ENCODE measurements around the gene MKRN2. TPM values are rescaled to one million over a fixed set of nuclear protein-coding genes. Genes with fewer than 3 reads are reported as not detected.

MKRN2 gene
- total RNA-seq, 2 donors from 2014 or later, result 17.2 to 21.6 TPM

DNA sequence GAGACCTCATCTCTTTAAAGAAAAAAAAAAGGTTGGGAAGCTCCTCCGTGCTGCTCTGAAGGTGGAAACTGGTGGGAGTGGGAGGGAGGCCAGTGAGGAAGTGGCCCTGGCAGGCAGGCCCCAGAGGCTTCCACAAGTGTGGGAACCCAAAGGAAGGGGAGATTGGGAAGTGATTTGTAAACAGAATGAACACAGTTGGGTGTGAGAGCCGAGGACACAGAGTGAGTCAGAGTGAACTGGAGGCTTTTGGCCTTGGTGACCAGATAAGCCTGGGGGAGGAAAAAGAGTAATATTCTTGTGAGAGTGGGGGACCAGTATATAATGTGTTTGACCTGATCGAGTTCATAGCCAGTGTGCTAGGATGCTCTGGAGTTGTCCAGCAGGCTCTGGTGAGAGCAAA, 23.0 kb downstream of the MKRN2 start:
- ATAC-seq, result no peak
- intact Hi-C loops (cut with DNase I, micrococcal nuclease), result no loop called here
- DNase-seq, result no peak

DNA sequence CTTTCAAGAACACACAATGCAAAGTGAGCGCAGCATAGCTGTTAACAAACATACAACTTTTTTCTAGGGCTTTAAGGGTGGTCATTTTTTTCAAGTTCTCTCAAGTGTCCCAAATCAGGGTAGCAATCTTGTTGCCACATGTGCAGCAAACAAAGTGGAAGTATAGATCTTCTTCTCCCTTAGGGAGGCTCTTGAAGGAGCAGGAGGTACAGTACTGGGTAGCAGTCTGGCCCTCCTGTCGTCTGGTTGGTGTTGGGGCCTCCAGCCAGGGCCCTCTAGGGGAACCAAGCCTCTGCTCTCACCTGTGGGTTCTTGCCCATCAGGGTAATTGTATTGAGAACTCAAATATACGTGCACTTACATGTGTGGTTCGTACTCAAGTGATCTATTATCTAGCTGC, 25.8 kb downstream of the MKRN2 start:
- ATAC-seq (no peak), DNase-seq (no peak)
- intact Hi-C loops (cut with DNase I, micrococcal nuclease), result no loop called here

DNA sequence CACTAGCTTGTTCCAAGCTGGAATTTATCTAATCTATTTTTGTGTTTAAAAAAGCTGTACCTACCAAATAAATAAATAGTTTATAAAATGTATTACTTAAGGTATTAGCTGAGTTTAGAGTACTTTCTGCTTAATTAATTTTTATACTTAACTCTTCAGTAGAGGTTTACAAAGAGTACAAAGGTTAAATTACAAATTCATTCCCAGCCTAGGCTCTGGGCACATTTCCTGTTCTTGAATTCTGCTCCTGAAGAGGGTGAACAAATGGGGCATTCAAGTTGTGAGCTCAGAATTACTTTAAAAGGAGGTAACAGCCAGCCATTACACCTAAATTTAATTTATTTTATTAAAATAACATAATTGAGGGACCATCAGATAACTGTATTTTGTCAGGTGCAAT, 26.4 kb downstream of the MKRN2 start:
- intact Hi-C loops (cut with DNase I, micrococcal nuclease), result no loop called here

DNA sequence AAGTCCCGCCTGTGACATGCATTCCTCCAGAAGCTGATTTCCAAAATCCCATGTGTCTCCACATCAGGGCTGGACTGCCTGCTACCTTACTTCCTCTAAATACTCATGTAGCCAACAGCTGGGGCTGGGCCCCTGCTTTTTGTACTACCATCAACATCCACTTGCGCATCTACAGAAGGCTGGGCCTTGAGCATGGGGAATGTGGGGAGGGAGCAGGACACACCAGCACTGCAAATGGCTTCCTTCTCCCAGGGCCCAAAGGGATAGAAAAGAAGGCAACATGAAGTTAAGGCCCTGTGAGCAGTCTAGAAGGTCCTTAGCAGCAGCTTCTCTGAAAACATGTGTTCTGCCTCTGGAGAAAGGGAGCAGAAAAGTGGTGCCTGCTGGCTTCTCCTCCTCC, 27.2 kb downstream of the MKRN2 start:
- DNase-seq (no peak), ATAC-seq (peak; percentile 6)
- intact Hi-C loops (cut with DNase I, micrococcal nuclease), result no loop called here

More for the DNA sequence above, 26.4 kb downstream of the MKRN2 start:
- DNase-seq (no peak), ATAC-seq (no peak)

DNA sequence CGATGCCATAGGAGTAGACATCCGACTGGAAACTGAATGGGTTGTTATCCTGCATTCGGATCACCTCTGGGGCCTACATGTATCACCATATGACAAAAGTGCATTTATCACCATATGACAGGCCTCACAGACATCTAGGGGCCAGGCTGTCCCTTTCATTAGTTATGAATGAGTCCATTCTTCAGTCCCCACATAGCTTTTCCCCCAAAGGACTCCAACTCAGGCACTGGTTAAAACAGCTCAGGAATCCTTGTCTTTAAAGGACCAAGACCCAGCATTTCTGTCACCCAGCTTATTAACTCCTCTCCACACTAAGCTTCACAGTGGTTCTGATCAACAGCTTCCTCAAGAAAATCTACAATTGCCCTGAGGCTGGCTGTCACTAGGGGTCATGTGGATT, 28.3 kb downstream of the MKRN2 start:
- intact Hi-C loops (cut with DNase I, micrococcal nuclease), result no loop called here
- no peak for DNase-seq
- ATAC-seq, result no peak

DNA sequence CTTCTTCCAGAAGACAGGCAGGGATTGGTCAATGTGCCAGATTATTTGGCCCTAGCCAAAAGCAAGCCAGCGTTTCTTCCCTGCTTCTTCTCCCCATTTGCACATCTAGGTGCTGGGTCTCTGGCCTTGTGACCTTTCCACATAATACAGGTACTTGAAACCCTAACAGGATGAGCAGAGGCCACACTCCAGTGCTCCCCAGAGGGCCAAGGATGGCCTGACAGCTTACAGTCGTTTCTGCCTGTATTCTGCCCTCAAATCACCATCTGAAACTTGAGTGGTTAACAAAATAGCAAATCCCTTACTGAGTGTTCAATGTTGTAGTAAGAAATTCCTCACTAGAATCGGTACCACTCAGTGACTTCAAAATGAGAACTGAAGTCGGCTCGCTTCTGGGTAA, 29.1 kb downstream of the MKRN2 start:
- DNase-seq (no peak), ATAC-seq (no peak)
- intact Hi-C loops (cut with DNase I, micrococcal nuclease), result no loop called here

DNA sequence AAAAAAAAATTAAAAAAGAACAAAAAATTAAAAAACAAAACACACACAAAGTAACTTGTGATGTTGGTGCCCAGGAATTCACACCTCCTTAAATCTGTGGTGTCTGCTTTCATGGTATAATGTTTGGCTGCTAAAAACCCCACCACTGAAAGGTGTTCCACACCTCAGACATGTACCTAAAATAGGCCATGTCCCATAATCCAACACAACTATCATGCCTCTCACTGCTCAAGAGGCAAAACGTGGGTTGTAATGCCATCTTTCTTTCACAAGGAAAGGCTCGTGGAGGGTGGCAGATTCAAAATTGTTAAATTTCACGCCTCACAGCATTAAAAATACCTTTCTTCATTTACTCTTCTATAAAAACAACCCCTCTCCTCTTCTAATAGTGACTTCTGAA, 29.5 kb downstream of the MKRN2 start:
- no peak for ATAC-seq
- no peak for DNase-seq
- intact Hi-C loops (cut with DNase I, micrococcal nuclease), result no loop called here

DNA sequence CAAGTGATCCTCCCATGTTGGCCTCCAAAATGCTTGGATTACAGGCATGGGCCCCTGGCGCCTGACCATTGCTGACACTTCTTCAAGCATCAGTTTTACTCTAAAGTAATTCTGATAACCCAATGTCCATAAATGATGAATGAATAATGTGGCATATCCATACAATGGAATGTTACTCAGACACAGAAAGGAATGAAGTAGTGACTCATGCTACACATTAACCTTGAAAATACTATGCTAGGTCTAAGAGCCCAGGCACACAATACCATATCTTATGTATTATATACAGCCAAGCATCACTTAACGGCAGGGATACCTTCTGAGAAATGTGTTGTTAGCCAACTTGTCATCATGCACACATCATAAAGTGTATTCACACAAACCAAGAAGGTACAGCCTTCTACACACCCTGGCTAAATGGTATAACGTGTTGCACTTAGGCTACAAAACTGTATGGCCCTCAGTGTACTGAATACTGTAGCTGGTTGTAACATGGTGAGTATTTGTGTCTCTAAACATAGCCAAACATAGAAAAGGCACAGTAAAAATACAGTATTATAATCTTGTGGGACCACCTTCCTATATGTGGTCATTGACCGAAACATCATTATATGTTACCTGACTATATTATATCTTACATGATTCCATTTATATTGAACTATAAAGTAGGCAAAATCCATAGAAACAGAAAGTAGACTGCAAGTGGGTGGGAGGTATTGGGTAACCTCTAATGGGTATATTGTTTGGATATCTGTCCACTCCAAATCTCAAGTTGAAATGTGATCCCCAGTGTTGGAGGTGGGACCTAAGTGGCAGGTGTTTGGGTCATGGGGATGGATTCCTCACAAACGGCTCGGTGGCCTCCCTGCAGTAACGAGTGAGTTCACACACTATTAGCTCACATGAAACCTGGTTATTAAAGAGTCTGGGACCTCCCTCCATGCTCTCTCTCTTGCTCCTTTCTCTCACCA, 31.4 kb downstream of the MKRN2 start:
- intact Hi-C loops (cut with DNase I, micrococcal nuclease), result no loop called here
- DNase-seq, result no peak
- ATAC-seq, result no peak

DNA sequence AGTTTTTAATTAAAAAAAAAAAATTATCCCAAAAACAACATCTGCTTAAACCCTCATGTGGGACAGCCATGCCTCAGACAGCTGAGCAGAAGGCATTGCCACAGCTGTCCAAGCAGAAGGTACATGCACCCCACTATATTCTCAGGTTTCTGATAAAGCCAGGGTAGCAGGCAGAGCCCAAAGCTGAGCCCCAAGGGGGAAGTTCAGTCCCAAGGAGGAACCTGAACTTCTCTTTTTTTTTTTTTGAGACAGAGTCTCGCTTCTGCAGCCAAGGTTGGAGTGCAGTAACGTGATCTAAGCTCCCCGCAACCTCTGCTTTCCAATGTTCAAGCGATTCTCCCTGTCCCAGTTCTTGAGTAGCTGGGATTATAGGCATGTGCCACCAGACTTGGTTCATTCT, 33.2 kb downstream of the MKRN2 start:
- ATAC-seq (no peak), DNase-seq (no peak)
- intact Hi-C loops (cut with DNase I, micrococcal nuclease), result no loop called here

DNA sequence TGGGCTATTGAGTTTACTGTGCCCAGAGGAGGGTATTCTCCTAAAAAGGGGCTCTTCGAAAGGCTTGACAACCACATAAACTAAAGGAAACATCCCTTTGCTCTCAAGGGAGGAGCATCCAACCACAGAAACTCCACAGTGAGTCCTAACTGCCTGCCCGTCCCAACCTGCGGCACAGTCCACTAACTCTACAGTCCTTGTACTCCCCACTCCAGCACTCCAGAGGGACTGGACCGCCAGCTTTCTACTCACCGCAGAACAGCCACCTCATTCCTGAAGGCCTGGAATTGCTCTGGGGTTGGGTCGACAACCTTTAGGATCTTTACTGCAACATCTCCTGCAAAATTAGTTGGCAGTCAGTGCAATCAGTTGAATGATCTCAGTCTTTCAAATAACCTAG, 34.6 kb downstream of the MKRN2 start:
- ATAC-seq (no peak), DNase-seq (no peak)
- intact Hi-C loops (cut with DNase I, micrococcal nuclease), result no loop called here

DNA sequence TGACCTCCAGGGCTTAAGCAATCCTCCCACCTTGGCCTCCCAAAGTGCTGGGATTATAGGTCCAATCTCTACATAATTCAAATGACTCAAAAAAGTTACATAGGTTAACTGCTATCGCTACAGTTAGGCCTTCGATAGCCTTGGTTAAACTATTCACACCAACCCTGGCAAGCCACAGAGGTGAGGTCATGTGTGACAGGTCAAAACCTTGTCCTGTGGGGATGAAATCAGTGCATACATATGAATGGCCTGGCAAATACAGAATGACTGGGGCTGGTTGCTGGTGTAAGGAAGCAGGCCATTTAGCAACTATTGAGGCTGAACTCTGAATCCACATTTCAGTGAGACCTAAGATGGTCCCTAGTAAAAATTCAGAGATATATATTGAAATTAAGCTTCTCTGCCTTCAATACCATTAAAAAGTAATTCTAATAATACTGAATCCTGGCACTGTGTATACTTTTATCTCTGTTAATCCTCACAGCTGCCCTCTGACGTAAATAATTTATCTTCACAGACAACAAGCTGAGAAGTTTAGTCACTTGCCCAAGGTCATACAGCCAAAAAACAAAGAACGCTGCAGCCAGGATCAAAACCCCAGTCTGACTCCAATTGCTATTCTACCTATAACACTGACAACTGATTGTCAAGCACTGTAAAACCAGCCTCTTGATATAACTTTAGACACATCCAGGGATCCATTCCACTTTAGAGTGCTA, 35.3 kb downstream of the MKRN2 start:
- ATAC-seq, result no peak
- intact Hi-C loops (cut with DNase I, micrococcal nuclease), result no loop called here
- no peak for DNase-seq

DNA sequence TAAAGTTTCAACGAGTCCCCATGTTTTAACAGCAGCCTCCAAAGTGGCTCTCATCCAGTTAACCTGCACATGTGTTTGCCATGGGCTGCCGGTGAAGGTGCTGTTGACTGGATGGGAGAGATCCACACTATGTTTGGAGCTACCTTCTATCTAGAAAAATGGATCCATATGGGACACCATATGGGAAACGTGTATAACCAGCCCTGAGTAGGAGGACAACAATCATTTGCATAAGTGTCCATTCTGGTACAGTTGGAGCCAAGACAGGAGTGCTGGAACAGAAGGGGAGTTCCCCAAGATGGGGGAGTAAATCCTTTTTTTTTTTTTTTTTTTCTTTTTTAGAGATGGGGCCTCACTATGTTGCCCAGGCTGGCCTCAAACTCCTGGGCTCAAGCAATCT, 36.6 kb downstream of the MKRN2 start:
- intact Hi-C loops (cut with DNase I, micrococcal nuclease), result no loop called here
- DNase-seq, result no peak
- ATAC-seq, result no peak

DNA sequence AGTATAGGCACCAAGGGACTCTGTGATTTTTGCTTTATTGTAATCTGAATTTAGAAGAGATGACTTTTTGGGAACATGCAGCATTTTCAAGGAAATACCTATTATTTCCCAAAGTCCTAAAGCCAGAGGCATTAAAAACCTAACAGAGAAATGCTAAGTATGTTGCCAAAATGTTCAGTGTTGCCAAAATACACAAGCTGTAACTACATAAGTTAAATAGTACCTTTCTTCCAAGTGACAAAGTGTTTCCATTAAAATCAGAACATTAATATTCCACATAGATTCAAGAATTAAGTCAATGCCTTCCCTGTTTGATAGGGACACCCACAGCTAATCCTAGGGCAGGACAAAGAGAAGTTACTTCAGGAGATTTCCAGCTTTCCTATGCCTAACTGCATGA, 42.0 kb downstream of the MKRN2 start:
- intact Hi-C loops (cut with DNase I, micrococcal nuclease), result no loop called here
- DNase-seq (no peak), ATAC-seq (no peak)

DNA sequence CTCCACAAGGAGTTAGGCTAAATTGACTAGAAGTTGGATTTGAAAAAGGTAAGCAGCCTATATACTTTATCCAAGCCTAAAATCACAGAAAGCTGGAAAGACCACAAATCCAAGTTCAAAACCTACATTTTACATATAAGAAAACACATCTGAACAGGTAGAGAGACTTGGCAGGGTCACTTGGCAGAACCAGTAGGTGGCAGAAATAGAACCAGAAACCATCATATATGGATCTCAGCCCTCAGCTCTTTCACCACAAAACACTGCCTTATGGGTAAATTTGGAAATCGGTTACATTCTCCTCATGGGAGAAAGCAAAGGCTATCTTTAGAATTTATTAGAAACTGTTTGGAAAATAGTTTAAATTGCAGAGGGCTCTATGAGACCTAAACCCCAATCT, 44.2 kb downstream of the MKRN2 start:
- intact Hi-C loops (cut with DNase I, micrococcal nuclease), result no loop called here
- ATAC-seq, result no peak
- no peak for DNase-seq

DNA sequence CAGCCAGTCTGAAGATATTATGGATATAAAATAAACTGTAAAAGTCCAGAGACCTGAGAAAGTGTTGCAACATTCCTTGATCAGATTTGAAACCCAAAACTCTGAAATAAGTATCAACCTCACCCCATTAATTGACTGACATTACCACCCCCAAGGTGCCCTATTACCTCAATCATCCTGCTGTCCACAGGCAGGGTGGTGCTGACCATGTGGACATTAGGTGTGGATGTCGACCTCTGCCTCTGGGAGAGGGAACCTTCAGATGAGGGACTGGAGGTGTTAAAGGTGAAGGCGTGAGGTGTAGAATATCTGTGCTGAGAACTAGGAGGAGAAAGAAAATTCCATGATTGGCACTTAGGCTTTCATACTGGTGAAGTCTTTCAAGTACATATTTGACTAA, 47.1 kb downstream of the MKRN2 start:
- no peak for ATAC-seq

DNA sequence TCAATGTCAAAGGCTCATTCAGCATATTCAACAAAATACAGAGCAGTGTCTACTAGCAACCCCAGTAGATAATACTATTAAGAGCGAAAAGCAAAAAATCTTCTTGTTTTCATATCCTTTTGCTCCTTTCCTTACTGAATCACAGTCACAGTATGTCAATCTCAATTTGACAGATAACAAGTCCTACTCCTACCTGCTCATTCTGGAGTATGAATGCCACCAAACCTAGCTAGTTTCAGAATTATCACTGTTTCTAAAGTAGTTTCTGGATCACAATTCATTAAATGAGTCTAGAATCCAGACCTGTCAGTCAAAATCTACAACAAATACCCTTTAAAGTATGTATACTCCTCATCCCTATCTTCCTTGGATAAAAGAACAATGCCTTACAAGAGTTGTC, 51.5 kb downstream of the MKRN2 start:
- ATAC-seq (no peak), DNase-seq (no peak)
- intact Hi-C loops (cut with DNase I, micrococcal nuclease), result no loop called here

More for the DNA sequence above, 47.1 kb downstream of the MKRN2 start:
- intact Hi-C loops (cut with DNase I, micrococcal nuclease), result no loop called here
- DNase-seq, result no peak

DNA sequence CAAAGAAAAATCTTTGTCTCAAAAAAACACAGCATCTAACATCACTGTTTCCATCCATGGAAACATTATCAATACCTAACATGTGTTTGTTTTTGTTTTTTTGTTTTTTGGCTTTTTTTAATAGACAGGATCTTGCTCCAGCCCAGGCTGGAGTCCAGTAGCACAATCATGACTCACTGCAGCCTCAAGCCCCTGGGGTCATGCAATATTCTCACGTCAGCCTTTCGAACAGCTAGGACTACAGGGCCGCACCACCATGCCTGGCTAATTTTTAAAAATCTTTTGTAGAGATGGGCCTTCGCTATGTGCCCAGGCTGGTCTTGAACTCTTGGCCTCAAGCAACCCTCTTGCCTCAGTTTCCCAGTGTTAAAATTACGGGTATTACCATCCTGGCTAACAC, 54.2 kb downstream of the MKRN2 start:
- intact Hi-C loops (cut with DNase I, micrococcal nuclease), result no loop called here
- DNase-seq (no peak), ATAC-seq (no peak)

DNA sequence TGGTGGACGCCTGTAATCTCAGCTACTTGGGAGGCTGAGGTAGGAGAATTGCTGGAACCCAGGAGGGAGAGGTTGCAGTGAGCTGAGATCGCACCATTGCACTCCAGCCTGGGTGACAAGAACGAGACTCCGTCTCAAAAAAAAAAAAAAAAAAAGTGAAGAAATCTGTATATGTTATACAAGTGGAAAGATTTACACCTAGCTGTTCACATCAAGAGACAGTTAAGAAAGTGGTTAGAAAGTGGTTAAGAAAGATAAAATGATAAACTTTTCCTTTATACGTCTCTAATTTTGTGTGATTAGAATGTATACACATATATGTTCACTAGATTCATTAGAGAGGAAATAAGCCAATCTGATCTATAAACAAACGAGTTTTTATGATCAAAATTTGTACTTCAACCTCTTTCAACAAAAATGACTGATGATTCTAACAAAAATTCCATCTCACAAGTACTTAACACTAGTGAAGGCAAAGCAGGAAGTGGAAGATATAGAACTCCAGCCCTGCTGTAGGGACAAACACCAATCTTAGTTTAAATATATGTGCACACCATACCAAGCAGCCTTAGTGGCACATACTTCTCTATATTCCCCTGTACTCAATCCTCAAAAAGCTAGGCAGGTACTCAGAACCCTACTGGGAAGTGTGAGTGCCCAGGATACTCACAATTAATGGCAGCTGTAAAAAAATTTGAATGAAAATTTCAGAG, 55.8 kb downstream of the MKRN2 start:
- ATAC-seq, result no peak
- DNase-seq, result no peak
- intact Hi-C loops (cut with DNase I, micrococcal nuclease), result no loop called here

DNA sequence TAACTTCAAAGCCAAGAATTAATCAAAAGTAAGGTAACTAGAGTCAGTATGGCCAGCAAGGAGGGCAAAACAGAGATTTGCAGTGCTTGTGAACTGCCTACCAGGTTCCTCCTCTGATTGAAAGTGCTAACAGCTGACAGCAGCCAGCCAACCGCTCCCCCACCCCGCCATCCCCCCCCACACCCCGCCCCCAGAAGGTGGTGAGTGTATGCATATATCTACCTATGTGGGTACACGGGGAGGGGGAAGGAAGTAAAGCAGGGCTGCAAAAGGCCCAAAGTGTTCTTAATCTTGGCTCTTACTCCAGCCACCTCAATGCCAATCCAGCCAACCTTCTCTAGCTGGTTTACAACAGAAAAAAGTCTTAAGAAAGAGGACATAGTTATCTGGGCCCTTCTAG, 56.4 kb downstream of the MKRN2 start:
- DNase-seq, result no peak
- intact Hi-C loops (cut with DNase I, micrococcal nuclease), result no loop called here
- no peak for ATAC-seq

DNA sequence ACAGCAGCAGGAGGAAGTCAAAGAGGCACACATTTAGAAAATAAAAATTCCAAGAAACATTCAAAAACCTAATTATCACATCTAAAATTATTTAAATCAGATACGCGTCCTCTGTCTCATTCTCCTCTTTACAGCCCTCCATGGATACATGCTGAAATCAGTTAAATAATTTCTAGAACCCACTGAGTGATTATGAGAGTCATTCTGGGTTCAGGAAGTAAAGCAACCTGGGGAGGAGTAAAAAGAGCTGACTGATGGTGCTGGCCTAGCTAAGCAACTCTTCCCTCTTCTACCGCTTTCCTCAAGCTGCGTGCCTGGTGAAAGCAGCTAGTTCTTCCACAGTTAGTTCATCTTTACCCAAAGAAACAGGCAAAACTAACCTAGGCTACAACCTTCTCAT, 58.4 kb downstream of the MKRN2 start:
- ATAC-seq (no peak), DNase-seq (no peak)
- intact Hi-C loops (cut with DNase I, micrococcal nuclease), result no loop called here

Data from left colon (tissue), 2 donors.